Tibial nerve (tissue), 4 donors: ENCODE data around the gene LLGL1. TPM values are rescaled to one million over a fixed set of nuclear protein-coding genes. Genes with fewer than 3 reads are reported as not detected.
A peak's percentile ranks its signal among the peaks of the same experiment; 100 is the strongest.

ENCODE experiments used
- DNase-seq, 2 donors: peaks; one replicate each; pipeline ENCODE4 v3.0.0-alpha.2; 2019; ENCODE audit warnings: low spot score in 2 of 2
- H3K27ac ChIP-seq, 4 donors: fragments of 200-600 bp; sonication (generic) in 3 of 4; one replicate each; pipeline ENCODE4 v1.5.1; 2017 to 2019; ENCODE audit warnings: mild to moderate bottlenecking in 1 of 4
- H3K27me3 ChIP-seq, 2 donors: fragments of 200-600 bp; sonication (generic) in 1 of 2; one replicate each; pipeline versions ENCODE4 v1.5.1 to v1.6.0; 2017 to 2019
- H3K36me3 ChIP-seq, 3 donors: fragments of 200-600 bp; sonication (generic); one replicate each; pipeline ENCODE4 v1.5.1; 2018 to 2019
- H3K4me1 ChIP-seq, 4 donors: fragments of 200-600 bp; sonication (generic) in 3 of 4; one replicate each; pipeline ENCODE4 v1.5.1; 2017 to 2019
- H3K4me3 ChIP-seq, 4 donors: fragments of 200-600 bp; sonication (generic) in 3 of 4; one replicate each; pipeline ENCODE4 v1.5.1; 2017 to 2019; ENCODE audit warnings: mild to moderate bottlenecking in 1 of 4, moderate library complexity in 1 of 4
- H3K9me3 ChIP-seq, 4 donors: fragments of 200-600 bp; sonication (generic) in 3 of 4; one replicate each; pipeline ENCODE4 v1.5.1; 2017 to 2019
- CTCF ChIP-seq, 5 experiments: fragments of 200-600 bp in 3 of 5; fragments of 450-650 bp in 2 of 5; sonication (generic) in 3 of 5; IDR thresholded peaks; one replicate each; pipeline ENCODE4 v1.5.1; 2016 to 2019; ENCODE audit warnings: antibody characterized with exemption in 5 of 5, mild to moderate bottlenecking in 3 of 5, moderate library complexity in 2 of 5
- EP300 ChIP-seq, 2 donors: sonication (generic); formaldehyde crosslinking; IDR thresholded peaks; one replicate each; pipeline ENCODE4 v1.6.1; 2017; ENCODE audit warnings: antibody characterized with exemption in 2 of 2, mild to moderate bottlenecking in 1 of 2
- POLR2A ChIP-seq, 2 donors: fragments of 450-650 bp; IDR thresholded peaks; one replicate each; pipeline ENCODE4 v1.6.1; 2017; ENCODE audit warnings: antibody characterized with exemption in 2 of 2, mild to moderate bottlenecking in 2 of 2, moderate library complexity in 2 of 2
- WGBS, 2 donors: methylation state at CpG; one replicate each; pipeline ENCODE4 v1.1.5; 2018; 5-methylcytosine and 5-hydroxymethylcytosine counted together
- total RNA-seq, 4 donors: library from RNA; depleted of rRNA; stranded (reverse); fragments of >200 nt; gene quantifications; one replicate each; pipeline ENCODE4 v1.1.0, GENCODE V29; 2016

Gene LLGL1
- total RNA-seq, 4 donors from 2014 or later: 20.9 to 30.2 (median 27.9) TPM

- H3K9me3 ChIP-seq: no peaks in the 10 kb centered on the region
- H3K27ac ChIP-seq: peak overlapping the region in 2 of 4 donors; percentile 96 to 98
- no peaks in the 10 kb centered on the region for H3K27me3 ChIP-seq
- TF ChIP-seq CTCF (IDR thresholded peaks at IDR 0.05): no peak
- 64 to 80% methylated on average over 8 to 11 of the region's 11 CpGs for WGBS, 2 donors
- peaks cover 0 to 54% (median 24%) of the 10 kb centered on the region in 3 donors for H3K36me3 ChIP-seq
- H3K4me1 ChIP-seq: peaks cover 0 to 45% (median 25%) of the 10 kb centered on the region in 4 donors
- DNase-seq: no peak
- H3K4me3 ChIP-seq: no peak overlapping the region
These were observed 30.9 kb downstream of the LLGL1 start for GRCh38 chr17:18256351-18256750.

GRCh38 chr17:18256776-18257175 lies 31.3 kb downstream of the LLGL1 start:
- Histone ChIP-seq H3K27me3 (no peaks in the 10 kb centered on the region), H3K9me3 (no peaks in the 10 kb centered on the region), H3K36me3 (peaks cover 0 to 50% (median 20%) of the 10 kb centered on the region in 3 donors), H3K4me3 (peak overlapping the region in 2 of 4 donors; percentile 96 to 100), H3K4me1 (peaks cover 0 to 49% (median 30%) of the 10 kb centered on the region in 4 donors), H3K27ac (peak overlapping the region in 2 of 4 donors; percentile 96 to 98)
- no peak for DNase-seq
- 81 to 91% methylated on average over 7 of the region's 7 CpGs for WGBS, 2 donors
- no peak for TF ChIP-seq POLR2A (IDR thresholded peaks at IDR 0.05)
- no peak for TF ChIP-seq CTCF (IDR thresholded peaks at IDR 0.05)
- no peak for TF ChIP-seq EP300 (IDR thresholded peaks at IDR 0.05)

GRCh38 chr17:18257268-18257981 lies 32.0 kb downstream of the LLGL1 start:
- Histone ChIP-seq H3K4me3 (peak overlapping the region; percentile 83 to 100 (median 98)), H3K27ac (peak overlapping the region; percentile 88 to 99 (median 97)), H3K27me3 (no peaks in the 10 kb centered on the region), H3K9me3 (no peaks in the 10 kb centered on the region), H3K36me3 (peaks cover 0 to 43% (median 19%) of the 10 kb centered on the region in 3 donors), H3K4me1 (peaks cover 0 to 55% (median 35%) of the 10 kb centered on the region in 4 donors)
- TF ChIP-seq POLR2A (IDR thresholded peaks at IDR 0.05): no peak
- TF ChIP-seq EP300 (IDR thresholded peaks at IDR 0.05): no peak
- no peak for TF ChIP-seq CTCF (IDR thresholded peaks at IDR 0.05)
- peak in 1 of 2 donors; percentile 56 for DNase-seq
- 22 to 25% methylated on average over 13 to 18 of the region's 18 CpGs for WGBS, 2 donors

GRCh38 chr17:18257982-18258355 lies 32.5 kb downstream of the LLGL1 start:
- Histone ChIP-seq H3K27me3 (no peaks in the 10 kb centered on the region), H3K27ac (peak overlapping the region; percentile 88 to 99 (median 97)), H3K4me1 (peaks cover 0 to 60% (median 37%) of the 10 kb centered on the region in 4 donors), H3K4me3 (peak overlapping the region; percentile 83 to 100 (median 98)), H3K9me3 (no peaks in the 10 kb centered on the region), H3K36me3 (peaks cover 0 to 41% (median 19%) of the 10 kb centered on the region in 3 donors)
- WGBS, 2 donors: 0 to 2% methylated on average over 6 to 15 of the region's 16 CpGs
- DNase-seq: peak; percentile 53 to 59
- TF ChIP-seq POLR2A (IDR thresholded peaks at IDR 0.05) (no peak), CTCF (IDR thresholded peaks at IDR 0.05) (no peak)

- peak in 1 of 2 donors; percentile 22 for DNase-seq
- peak; percentile 58 to 80 for TF ChIP-seq POLR2A (IDR thresholded peaks at IDR 0.05)
- peak in 1 of 2 donors; percentile 81 for TF ChIP-seq EP300 (IDR thresholded peaks at IDR 0.05)
- TF ChIP-seq CTCF (IDR thresholded peaks at IDR 0.05): peak in 1 of 5 experiments; percentile 16
- Histone ChIP-seq H3K4me3 (peak within 1 kb of the TSS; percentile 83 to 100 (median 98)), H3K27me3 (no peaks in the 10 kb centered on the region), H3K36me3 (peaks cover 0 to 41% (median 15%) of the 10 kb centered on the region in 3 donors), H3K4me1 (peaks cover 0 to 60% (median 37%) of the 10 kb centered on the region in 4 donors), H3K27ac (peak within 1 kb of the TSS; percentile 88 to 99 (median 97)), H3K9me3 (no peaks in the 10 kb centered on the region)
- WGBS, 2 donors: 0 to 2% methylated on average over 3 to 21 of the region's 71 CpGs
These were observed 33.1 kb downstream of the LLGL1 start, which contains the start of gene FLII for GRCh38 chr17:18258356-18259038. Gene FLII, minus strand, starts transcription at chr17:18258738. Its CDS starts 48 bp downstream, at chr17:18258690.
